Measurements from ENCODE around the gene LRP11. TPM values are rescaled to one million over a fixed set of nuclear protein-coding genes. Genes with fewer than 3 reads are reported as not detected.

Gene LRP11
- total and polyA plus RNA-seq, 9 of the 15 experiments (the other 6 are each of a cell fraction or from before 2014, with no cell fraction given) = 0.51 to 3.5 (median 2.4) TPM

DNA sequence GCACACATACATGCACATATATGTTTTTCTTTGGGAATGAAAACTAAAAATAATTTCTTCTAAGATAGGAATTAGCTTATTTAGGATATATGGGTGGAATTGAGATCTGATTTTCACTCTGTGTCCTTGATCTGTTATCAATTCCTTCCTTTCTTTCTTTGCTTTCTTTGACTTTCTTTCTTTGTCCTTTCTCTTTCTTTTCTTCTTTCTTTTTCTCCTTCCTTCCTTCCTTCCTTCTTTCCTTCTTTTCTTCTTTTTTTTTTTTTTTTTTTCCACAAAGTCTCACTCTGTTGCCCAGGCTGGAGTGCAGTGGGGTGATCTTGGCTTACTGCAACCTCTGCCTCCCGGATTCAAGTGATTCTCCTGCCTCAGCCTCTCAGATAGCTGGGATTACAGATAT, 86.5 kb downstream of the LRP11 start:
- H3K36me3 ChIP-seq (ENCODE audit: control insufficient read depth, insufficient read depth, low read length) = peaks cover 82% of the 10 kb centered on the region
- H3K9ac ChIP-seq (ENCODE audit: insufficient read depth in 1 of 2, low read depth in 2 of 2, low read length in 2 of 2) = no peak overlapping the region
- no peaks in the 10 kb centered on the region for H3K9me1 ChIP-seq (ENCODE audit: control insufficient read depth, insufficient read depth, low read length)
- H3K9me3 ChIP-seq (replicated peaks; ENCODE audit: control insufficient read depth, insufficient read depth, low read depth, low read length) = no peaks in the 10 kb centered on the region
- H2AFZ ChIP-seq (ENCODE audit: low read depth, low read length) = no peak overlapping the region
- ATAC-seq = no peak
- DNase-seq (ENCODE audit: extremely low read depth in 1 of 4, low spot score in 3 of 4) = no peak
- H3K27ac ChIP-seq (ENCODE audit: extremely low read depth, low read depth, low read length) = no peak overlapping the region
- CTCF ChIA-PET (ENCODE audit: low intra/inter-chr PET ratio) = no interaction called here
- POLR2A ChIA-PET = interaction anchor here (0.8 kb wide), 1 partner anchor 49 kb away, joined by 3 read pairs; no protein-coding TSS in a partner anchor
- H3K27me3 ChIP-seq (ENCODE audit: control insufficient read depth in 2 of 2, insufficient read depth in 2 of 2, low read length in 2 of 2) = no peaks in the 10 kb centered on the region
- intact Hi-C loops (cut with micrococcal nuclease) (no loop called here), in situ Hi-C loops (cut with MboI) (no loop called here)
- no TSS peak for BruUV-seq (replicated peaks)
- H3K4me3 ChIP-seq = no peak overlapping the region
- TF ChIP-seq, protein P1, sequence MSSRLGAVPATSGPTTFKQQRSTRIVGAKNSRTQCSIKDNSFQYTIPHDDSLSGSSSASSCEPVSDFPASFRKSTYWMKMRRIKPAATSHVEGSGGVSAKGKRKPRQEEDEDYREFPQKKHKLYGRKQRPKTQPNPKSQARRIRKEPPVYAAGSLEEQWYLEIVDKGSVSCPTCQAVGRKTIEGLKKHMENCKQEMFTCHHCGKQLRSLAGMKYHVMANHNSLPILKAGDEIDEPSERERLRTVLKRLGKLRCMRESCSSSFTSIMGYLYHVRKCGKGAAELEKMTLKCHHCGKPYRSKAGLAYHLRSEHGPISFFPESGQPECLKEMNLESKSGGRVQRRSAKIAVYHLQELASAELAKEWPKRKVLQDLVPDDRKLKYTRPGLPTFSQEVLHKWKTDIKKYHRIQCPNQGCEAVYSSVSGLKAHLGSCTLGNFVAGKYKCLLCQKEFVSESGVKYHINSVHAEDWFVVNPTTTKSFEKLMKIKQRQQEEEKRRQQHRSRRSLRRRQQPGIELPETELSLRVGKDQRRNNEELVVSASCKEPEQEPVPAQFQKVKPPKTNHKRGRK (tag; IDR thresholded peaks at IDR 0.05) = peak; percentile 69; the same call in 1 of the 2 replicates
- TF ChIP-seq, protein P2, sequence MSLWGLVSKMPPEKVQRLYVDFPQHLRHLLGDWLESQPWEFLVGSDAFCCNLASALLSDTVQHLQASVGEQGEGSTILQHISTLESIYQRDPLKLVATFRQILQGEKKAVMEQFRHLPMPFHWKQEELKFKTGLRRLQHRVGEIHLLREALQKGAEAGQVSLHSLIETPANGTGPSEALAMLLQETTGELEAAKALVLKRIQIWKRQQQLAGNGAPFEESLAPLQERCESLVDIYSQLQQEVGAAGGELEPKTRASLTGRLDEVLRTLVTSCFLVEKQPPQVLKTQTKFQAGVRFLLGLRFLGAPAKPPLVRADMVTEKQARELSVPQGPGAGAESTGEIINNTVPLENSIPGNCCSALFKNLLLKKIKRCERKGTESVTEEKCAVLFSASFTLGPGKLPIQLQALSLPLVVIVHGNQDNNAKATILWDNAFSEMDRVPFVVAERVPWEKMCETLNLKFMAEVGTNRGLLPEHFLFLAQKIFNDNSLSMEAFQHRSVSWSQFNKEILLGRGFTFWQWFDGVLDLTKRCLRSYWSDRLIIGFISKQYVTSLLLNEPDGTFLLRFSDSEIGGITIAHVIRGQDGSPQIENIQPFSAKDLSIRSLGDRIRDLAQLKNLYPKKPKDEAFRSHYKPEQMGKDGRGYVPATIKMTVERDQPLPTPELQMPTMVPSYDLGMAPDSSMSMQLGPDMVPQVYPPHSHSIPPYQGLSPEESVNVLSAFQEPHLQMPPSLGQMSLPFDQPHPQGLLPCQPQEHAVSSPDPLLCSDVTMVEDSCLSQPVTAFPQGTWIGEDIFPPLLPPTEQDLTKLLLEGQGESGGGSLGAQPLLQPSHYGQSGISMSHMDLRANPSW (CRISPR knock-in tag; IDR thresholded peaks at IDR 0.05) = no peak
- TF ChIP-seq, protein P3, sequence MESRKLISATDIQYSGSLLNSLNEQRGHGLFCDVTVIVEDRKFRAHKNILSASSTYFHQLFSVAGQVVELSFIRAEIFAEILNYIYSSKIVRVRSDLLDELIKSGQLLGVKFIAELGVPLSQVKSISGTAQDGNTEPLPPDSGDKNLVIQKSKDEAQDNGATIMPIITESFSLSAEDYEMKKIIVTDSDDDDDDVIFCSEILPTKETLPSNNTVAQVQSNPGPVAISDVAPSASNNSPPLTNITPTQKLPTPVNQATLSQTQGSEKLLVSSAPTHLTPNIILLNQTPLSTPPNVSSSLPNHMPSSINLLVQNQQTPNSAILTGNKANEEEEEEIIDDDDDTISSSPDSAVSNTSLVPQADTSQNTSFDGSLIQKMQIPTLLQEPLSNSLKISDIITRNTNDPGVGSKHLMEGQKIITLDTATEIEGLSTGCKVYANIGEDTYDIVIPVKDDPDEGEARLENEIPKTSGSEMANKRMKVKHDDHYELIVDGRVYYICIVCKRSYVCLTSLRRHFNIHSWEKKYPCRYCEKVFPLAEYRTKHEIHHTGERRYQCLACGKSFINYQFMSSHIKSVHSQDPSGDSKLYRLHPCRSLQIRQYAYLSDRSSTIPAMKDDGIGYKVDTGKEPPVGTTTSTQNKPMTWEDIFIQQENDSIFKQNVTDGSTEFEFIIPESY (CRISPR knock-in tag; IDR thresholded peaks at IDR 0.05) = no peak
- TF ChIP-seq HLTF (IDR thresholded peaks at IDR 0.05) = peak; percentile 55; the same call in 1 of the 2 replicates
- no peak for TF ChIP-seq NELFE (IDR thresholded peaks at IDR 0.05; ENCODE audit: insufficient read depth, insufficient read length)
- TF ChIP-seq ARHGAP35 (IDR thresholded peaks at IDR 0.05; ENCODE audit: partially characterized antibody) = peak; percentile 17
- no peak for TF ChIP-seq TRIM28 (IDR thresholded peaks at IDR 0.05)
- no peak for TF ChIP-seq ZNF354B (CRISPR knock-in tag; IDR thresholded peaks at IDR 0.05)
- TF ChIP-seq SPI1 (IDR thresholded peaks at IDR 0.05; ENCODE audit: borderline replicate concordance, low read depth, low read length) = no peak
- 0 out of 2 replicates have a peak, but pooled peaks have one; percentile 37 for TF ChIP-seq ZC3H8 (IDR thresholded peaks at IDR 0.05)
- H3K79me2 ChIP-seq (ENCODE audit: control insufficient read depth, insufficient read depth, low read length) = peaks cover 46% of the 10 kb centered on the region; the same call in 2 of the 3 replicates
- FAIRE-seq = no peak
- H3K4me1 ChIP-seq (replicated peaks in 1 of 2; ENCODE audit: control insufficient read depth in 2 of 2, insufficient read depth in 2 of 2, low read length in 2 of 2) = no peaks in the 10 kb centered on the region
- no peaks in the 10 kb centered on the region for H4K20me1 ChIP-seq (replicated peaks; ENCODE audit: control insufficient read depth, insufficient read depth, low read length)
- no peak overlapping the region for H3K4me2 ChIP-seq (ENCODE audit: insufficient read depth, low read length)
- WGBS (ENCODE audit: insufficient coverage, low coverage, missing lambda C conversion rate) = 100% methylated on average over 1 of the region's 1 CpG
